ENCODE results near the gene KRTAP5-7. TPM values are rescaled to one million over a fixed set of nuclear protein-coding genes. Genes with fewer than 3 reads are reported as not detected.

The KRTAP5-7 gene
- total RNA-seq, 1 experiment from 2014 or later, result not detected

GRCh38 chr11:71525938-71526495 is 1.1 kb upstream of the KRTAP5-7 start:
- no peak overlapping the region for H3K4me2 ChIP-seq
- CTCF ChIA-PET, result interaction anchor here (0.6 kb wide), 1 partner anchor 233 kb away, joined by 3 read pairs; no protein-coding TSS in a partner anchor
- intact Hi-C loops (cut with micrococcal nuclease; ENCODE audit: unreplicated experiment), result no loop called here

GRCh38 chr11:71527576-71528210 is 626 bp downstream of the KRTAP5-7 start:
- no peak overlapping the region for H3K4me2 ChIP-seq
- ChIA-PET POLR2A (ENCODE audit: unreplicated experiment) (interaction anchor here (0.6 kb wide), 1 partner anchor 1346 kb away, joined by 4 read pairs; no protein-coding TSS in a partner anchor), CTCF (no interaction called here)
- peaks cover 10% of the 10 kb centered on the region for H3F3A ChIP-seq (ENCODE audit: insufficient read depth, low read depth)
- no peak overlapping the region for H2AFZ ChIP-seq
- no peaks in the 10 kb centered on the region for H3K36me3 ChIP-seq (ENCODE audit: low read depth)
- no peaks in the 10 kb centered on the region for H3K79me2 ChIP-seq (ENCODE audit: low read depth)
- intact Hi-C loops (cut with micrococcal nuclease; ENCODE audit: unreplicated experiment), result no loop called here
- no peak for DNase-seq
- no peaks in the 10 kb centered on the region for H3K9me2 ChIP-seq (ENCODE audit: insufficient read depth)
- no peaks in the 10 kb centered on the region for H3K27me3 ChIP-seq (ENCODE audit: insufficient read depth, low read depth)
- no peak overlapping the region for H3K27ac ChIP-seq
- no peaks in the 10 kb centered on the region for H3K9me3 ChIP-seq (ENCODE audit: insufficient read depth, low read depth)
- no peak overlapping the region for H3K4me3 ChIP-seq
- TF ChIP-seq CTCF (conservative IDR thresholded peaks at IDR 0.05), result no peak
- TF ChIP-seq EZH2 (IDR thresholded peaks at IDR 0.05; ENCODE audit: low read depth), result no peak
- H4K20me1 ChIP-seq (ENCODE audit: insufficient read depth), result no peaks in the 10 kb centered on the region
- peaks cover 13% of the 10 kb centered on the region; the same call in 1 of the 2 replicates for H3K4me1 ChIP-seq (replicated peaks; ENCODE audit: insufficient read depth)
- no TSS peak for BruUV-seq (replicated peaks)

More at GRCh38 chr11:71525938-71526495, 1.1 kb upstream of the KRTAP5-7 start:
- H3F3A ChIP-seq (ENCODE audit: insufficient read depth, low read depth), result peaks cover 10% of the 10 kb centered on the region
- H2AFZ ChIP-seq, result no peak overlapping the region
- peaks cover 13% of the 10 kb centered on the region; the same call in 1 of the 2 replicates for H3K4me1 ChIP-seq (replicated peaks; ENCODE audit: insufficient read depth)
- no peak for DNase-seq
- no peaks in the 10 kb centered on the region for H3K79me2 ChIP-seq (ENCODE audit: low read depth)
- no peaks in the 10 kb centered on the region for H3K9me2 ChIP-seq (ENCODE audit: insufficient read depth)
- no TSS peak for BruUV-seq (replicated peaks)
- POLR2A ChIA-PET (ENCODE audit: unreplicated experiment), result no interaction called here
- H3K27ac ChIP-seq, result no peak overlapping the region
- no peaks in the 10 kb centered on the region for H4K20me1 ChIP-seq (ENCODE audit: insufficient read depth)
- H3K9me3 ChIP-seq (ENCODE audit: insufficient read depth, low read depth), result no peaks in the 10 kb centered on the region
- H3K4me3 ChIP-seq, result no peak overlapping the region
- no peak for TF ChIP-seq EZH2 (IDR thresholded peaks at IDR 0.05; ENCODE audit: low read depth)
- TF ChIP-seq CTCF (conservative IDR thresholded peaks at IDR 0.05), result no peak
- H3K27me3 ChIP-seq (ENCODE audit: insufficient read depth, low read depth), result no peaks in the 10 kb centered on the region
- H3K36me3 ChIP-seq (ENCODE audit: low read depth), result no peaks in the 10 kb centered on the region

- Histone ChIP-seq H3K36me3 (ENCODE audit: low read depth) (no peaks in the 10 kb centered on the region), H3K27me3 (ENCODE audit: insufficient read depth, low read depth) (no peaks in the 10 kb centered on the region), H4K20me1 (ENCODE audit: insufficient read depth) (no peaks in the 10 kb centered on the region), H3K4me3 (no peak overlapping the region), H3F3A (ENCODE audit: insufficient read depth, low read depth) (no peaks in the 10 kb centered on the region), H3K9me2 (ENCODE audit: insufficient read depth) (no peaks in the 10 kb centered on the region), H3K79me2 (ENCODE audit: low read depth) (no peaks in the 10 kb centered on the region), H3K4me1 (replicated peaks; ENCODE audit: insufficient read depth) (0 out of 2 replicates have a peak, but pooled peaks cover under 1% of the 10 kb centered on the region), H3K27ac (no peak overlapping the region), H2AFZ (no peak overlapping the region), H3K4me2 (no peak overlapping the region), H3K9me3 (ENCODE audit: insufficient read depth, low read depth) (no peaks in the 10 kb centered on the region)
- no peak for DNase-seq
- intact Hi-C loops (cut with micrococcal nuclease; ENCODE audit: unreplicated experiment), result no loop called here
- TF ChIP-seq EZH2 (IDR thresholded peaks at IDR 0.05; ENCODE audit: low read depth) (no peak), CTCF (conservative IDR thresholded peaks at IDR 0.05) (no peak)
- BruUV-seq (replicated peaks), result no TSS peak
- POLR2A ChIA-PET (ENCODE audit: unreplicated experiment), result no interaction called here
- CTCF ChIA-PET, result interaction anchor here (0.6 kb wide), 1 partner anchor 526 kb away, joined by 5 read pairs; no protein-coding TSS in a partner anchor
Measured at GRCh38 chr11:71530602-71531001, 3.5 kb downstream of the KRTAP5-7 start.

Data from PC-9 (cell line).